Activated CD4-positive, alpha-beta T cell treated with anti-CD3 and anti-CD28 coated beads, Interleukin-2, amount 50 U/mL, for 4 hours (primary cell): Measurements from ENCODE around the gene ELF1.
"Not testable (repeated sequence)": the region's sequence is repeated elsewhere in the genome, so short reads cannot be mapped to it uniquely, and the experiment has no call there.

Experiments used
- DNase-seq, 2 experiments: peaks; one replicate each; pipeline ENCODE4 v3.0.0-alpha.2; 2020

The ELF1 gene

DNA sequence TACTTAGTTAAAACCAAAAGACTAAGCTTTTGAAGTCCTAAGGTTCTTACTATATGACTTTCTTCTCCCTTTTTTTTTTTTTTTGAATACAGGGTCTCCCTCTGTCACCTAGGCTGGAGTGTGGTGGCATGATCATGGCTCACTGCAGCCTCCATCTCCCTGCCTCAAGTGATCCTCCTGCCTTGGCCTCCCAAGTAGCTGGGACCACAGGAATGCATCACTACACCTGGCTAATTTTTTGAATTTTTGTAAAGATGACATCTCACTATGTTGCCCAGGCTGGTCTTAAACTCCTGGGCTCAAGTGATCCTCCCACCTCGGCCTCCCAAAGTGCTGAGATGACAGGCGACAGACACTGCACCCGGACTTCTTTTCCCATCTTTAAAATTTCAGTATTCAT is 89.2 kb downstream of the ELF1 start:
- not testable (repeated sequence) for DNase-seq

DNA sequence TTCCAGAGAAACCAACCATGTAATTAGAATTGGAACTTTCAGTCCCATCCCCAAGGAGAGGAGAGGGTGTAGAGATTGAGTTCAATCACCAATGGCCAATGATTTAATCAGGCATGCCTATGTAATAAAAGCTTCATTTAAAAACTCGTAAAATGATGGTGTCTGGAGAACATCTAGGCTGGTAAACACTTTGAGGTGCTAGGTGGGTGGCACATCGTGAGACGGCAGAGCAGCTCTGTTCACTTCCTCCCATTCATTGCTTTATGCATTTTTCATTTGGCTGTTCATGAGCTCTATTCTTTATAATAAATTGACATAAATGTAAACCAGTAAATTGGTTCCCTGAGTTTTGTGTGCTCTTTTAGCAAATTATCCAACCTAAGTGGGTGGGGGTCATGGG is 90.1 kb downstream of the ELF1 start:
- no peak for DNase-seq

DNA sequence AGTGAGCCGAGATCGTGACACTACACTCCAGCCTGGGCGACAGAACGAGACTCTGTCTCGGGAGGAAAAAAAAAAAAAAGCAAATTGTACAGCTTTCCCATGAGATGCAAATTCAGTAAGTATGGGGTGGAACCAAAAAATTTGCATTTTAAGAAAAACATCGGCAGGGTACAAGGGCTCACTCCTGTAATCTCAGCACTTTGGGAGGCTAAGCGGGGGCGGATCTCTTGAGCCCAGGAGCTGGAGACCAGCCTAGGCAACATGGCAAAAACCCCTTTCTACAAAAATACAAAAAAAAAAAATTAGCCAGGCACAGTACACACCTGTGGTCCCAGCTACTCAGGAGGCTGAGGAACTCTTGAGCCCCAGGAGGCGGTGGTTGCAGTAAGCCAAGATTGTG is 91.2 kb downstream of the ELF1 start:
- no peak for DNase-seq

DNA sequence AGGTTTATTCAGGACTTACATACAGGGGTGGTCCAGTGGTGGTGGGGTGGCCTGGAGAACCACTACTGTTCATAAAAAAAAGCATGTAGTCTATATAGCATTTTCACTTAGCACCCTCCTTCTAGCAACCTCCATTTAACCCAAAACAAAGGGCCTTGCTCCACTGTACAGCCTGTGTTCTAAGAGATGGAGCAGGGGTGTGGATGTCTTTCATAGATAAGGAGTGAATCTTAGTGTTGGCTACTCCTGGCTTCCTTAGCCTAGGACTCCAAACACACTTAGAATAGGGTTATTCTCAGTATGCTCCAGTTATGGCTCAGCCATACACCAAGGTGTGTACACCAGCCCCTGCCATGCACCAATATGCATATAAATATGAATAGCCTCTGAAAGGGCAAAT is 95.2 kb downstream of the ELF1 start:
- DNase-seq: no peak

DNA sequence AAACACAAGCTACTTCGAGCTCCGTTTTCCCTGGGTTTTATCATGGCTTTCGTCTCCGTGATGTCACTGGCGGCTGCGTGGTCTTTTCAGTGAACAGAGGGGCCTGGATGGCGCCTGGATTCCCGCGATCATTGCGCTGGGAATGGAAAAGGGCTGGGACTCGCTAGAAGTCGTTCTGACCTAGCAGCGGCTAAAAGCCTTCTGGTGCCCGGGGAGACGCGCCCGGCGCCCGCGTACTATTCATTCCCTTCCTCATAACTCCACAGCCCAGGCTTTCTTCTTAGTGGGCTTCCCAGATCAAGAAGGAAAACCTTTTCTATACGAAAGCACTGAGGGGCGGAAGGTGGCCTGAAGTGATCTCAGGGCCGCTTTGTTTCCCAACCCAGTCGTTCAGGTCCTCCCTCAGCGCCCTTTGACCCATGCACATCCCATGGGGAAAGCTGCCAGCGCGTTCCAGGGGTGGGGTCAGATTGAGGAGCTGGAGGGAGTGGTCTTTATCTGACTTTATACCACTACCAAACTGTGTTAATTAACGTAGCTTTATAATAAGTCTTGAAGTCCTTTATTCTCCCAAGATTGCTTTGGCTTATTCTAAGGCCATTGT is 96.6 kb downstream of the ELF1 start:
- DNase-seq: no peak

DNA sequence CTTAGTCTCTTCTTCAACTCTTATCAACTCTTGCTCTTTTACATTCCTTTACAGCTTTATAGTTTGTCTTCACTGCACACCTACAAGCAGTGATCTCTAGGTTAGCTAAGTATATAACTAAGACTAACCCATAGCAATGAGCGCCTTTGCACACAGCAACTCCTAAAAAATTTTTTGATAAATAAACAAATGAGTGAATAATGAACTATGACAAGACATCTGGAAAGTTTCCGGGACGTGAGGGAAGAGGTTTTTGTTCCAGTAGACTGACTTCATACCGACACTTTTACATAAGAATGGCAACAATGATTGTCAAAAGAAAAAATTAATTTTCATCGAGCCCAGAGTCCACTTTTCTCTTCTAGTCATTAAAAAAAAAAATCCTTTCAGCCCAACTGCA is 98.3 kb downstream of the ELF1 start:
- DNase-seq: no peak

DNA sequence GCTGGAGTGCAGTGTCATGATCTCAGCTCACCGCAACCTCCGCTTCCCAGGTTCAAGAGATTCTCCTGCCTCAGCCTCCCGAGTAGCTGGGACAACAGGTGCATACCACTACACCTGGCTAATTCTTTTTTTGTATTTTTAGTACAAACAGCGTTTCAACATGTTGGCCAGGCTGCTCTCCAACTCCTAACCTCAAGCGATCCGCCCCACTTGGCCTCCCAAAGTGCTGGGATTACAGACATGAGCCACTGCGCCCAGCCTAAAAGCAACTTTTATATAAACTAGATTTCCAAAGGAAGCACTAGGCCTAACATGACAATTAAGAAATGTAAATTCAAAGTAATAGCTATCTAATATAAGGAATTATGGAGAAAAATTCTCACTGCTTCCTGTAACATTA is 99.2 kb downstream of the ELF1 start:
- not testable (repeated sequence) for DNase-seq

DNA sequence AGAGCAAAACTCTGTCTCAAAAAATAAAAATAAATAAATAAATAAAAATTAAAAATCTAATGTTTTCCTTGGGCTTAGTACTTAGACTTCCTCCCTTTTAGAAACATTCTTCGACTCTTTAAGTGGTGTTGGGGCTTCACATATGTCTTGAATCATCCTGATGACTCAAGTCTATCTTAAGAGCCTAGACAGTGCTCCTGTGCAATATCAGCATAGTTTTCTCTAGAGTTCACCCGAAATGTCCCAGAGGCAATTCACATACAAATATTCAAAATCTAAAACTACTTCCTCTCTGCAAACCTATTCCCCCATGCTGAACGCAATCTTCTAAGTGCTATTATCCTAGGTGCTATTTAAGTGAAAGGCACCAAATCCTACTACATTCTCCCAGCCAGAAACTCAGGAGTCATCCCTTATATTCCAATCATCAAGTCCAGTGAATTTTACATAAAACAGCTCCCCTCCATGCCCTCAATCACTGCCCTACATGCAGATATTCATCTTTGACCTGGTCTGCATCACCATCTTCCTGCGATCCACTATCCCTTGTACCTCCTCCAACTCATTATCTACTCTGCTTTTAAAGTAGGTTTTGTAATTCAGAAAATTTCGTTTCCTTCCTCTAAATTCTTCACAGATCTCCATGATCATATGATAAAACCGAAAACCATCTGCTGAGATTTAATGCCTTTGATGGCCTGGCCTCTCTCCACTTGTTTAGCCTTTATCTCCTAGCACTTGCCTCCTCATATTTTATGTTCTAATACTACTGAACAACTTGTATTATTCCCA is 102.7 kb downstream of the ELF1 start:
- no peak for DNase-seq

DNA sequence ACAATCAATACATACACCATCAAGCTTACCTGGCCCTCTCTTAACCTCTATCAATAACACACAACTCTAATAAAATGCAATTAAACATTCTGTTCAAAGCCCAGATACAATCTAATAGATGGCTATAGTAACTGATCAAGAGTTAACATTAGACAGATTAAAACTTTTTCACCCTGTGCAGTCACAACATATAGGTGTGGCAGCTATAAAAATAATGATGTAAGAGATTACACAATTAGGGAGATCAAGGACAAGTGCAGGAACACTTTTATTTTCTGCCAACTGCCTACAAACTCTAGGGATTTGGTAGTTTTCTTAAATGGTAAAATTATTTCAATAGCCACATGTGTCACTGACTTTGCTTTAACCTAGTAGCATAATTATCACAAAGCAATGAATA is 104.3 kb downstream of the ELF1 start:
- not testable (repeated sequence) for DNase-seq

DNA sequence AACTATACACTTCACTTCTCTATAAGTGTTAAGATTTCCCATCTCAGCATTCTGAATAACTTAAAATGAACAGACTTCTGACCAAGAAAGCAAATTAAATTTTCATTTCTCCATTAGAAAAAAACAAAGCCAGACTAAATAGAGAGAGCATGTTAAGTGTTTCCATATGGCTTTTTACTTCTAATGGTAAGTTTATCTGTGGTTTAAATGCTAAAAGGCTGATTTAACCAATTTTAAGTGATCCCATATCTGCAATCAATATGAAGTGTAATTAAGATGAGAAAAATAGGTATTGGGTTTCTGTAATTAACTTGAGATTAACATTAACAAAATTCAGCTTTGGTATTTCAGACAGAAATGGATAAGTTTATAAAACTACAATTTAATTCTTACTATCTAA is 107.8 kb downstream of the ELF1 start:
- DNase-seq: no peak

DNA sequence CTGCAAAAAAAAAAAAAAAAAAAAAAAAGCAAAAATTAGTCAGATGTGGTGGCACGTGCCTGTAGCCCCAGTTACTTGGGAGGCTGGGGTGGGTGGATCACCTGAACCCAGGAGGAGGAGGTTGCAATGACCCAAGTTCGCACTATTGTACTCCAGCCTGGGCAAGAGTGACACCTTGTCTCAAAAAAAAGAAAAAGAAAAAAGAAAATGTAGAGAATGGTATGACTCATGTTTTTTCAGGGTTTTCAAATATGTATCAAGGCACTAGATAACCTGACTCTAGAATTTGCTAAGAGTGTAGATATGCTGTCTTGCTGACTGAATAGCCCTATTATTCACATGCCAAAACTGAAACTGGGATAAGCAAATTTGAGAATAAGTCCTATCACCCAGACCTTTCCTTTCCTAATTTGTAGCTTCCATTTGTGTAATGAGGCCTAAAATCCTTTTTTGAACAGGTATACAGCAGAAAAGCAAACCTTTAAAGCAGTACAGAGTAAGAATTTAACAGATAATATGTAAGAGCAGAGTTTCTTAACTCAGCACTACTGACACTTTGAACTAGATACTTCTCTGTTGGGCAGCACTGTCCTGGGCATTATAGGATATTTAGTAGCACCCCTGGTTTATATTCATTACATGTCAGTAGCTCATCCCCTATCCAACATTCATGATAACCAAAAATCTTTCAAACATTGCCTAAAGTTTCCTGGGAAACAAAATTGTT is 108.6 kb downstream of the ELF1 start:
- no peak for DNase-seq

DNA sequence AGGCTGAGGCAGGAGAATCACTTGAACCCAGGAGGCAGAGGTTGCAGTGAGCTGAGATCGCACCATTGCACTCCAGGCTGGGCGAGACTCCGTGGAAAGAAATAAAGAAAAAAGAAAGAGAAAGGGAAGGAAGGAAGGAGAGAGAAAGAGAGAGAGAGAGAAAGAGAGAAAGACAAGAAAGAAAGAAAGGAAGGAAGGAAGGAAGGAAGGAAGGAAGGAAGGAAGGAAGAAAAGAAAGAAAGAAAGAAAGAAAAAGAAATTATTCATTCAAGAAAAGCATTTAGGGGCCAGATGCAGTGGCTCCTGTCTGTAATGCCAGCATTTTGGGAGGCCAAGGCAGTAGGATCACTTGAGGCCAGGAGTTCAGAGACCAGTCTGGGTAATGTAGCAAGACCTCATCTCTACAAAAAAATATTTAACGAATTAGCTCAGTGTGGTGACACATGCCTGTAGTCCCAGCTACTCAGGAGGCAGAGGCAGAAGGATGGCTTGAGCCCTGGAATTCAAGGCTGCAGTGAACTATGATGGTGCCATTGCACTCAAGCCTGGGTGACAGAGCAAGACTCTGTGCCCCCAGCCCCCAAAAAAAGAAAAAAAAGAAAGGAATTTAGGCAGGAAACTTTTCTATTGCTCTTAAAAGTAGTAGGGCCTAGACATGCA is 109.4 kb downstream of the ELF1 start:
- not testable (repeated sequence) for DNase-seq

DNA sequence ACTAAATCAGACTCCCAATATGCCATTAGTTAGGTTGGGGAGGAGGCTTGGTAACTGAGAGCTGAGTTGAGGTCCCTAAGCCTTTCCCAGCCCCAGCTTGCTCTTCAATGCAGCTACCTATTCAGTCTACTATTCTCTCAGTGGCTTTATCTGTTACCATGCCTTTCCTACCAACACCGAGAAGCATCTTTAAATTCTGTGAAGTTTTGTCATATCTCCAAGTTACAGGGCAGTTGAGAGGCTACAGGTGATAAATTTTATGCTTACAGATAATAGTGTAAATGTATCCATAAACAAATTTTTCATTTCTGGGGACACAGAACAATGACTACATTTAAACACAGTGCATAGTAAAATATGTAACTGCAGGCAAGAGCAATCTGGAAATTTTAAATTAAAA is 110.6 kb downstream of the ELF1 start:
- DNase-seq: no peak

DNA sequence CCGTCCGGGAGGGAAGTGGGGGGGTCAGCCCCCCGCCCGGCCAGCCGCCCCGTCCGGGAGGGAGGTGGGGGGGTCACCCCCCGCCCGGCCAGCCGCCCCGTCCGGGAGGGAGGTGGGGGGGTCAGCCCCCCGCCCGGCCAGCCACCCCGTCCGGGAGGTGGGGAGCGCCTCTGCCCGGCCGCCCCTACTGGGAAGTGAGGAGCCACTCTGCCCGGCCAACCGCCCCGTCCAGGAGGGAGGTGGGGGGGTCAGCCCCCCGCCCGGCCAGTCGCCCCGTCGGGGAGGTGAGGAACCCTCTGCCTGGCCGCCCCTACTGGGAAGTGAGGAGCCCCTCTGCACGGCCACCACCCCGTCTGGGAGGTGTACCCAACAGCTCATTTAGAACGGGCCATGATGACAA is 118.1 kb downstream of the ELF1 start:
- not testable (repeated sequence) for DNase-seq

DNA sequence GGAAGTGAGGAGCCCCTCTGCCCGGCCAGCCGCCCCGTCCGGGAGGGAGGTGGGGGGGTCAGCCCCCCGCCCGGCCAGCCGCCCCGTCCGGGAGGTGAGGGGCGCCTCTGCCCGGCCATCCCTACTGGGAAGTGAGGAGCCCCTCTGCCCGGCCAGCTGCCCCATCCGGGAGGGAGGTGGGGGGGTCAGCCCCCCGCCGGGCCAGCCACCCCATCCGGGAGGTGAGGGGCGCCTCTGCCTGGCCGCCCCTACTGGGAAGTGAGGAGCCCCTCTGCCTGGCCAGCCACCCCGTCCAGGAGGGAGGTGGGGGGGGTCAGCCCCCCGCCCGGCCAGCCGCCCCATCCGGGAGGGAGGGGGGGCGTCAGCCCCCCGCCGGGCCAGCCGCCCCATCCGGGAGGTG is 118.5 kb downstream of the ELF1 start:
- DNase-seq: not testable (repeated sequence)

DNA sequence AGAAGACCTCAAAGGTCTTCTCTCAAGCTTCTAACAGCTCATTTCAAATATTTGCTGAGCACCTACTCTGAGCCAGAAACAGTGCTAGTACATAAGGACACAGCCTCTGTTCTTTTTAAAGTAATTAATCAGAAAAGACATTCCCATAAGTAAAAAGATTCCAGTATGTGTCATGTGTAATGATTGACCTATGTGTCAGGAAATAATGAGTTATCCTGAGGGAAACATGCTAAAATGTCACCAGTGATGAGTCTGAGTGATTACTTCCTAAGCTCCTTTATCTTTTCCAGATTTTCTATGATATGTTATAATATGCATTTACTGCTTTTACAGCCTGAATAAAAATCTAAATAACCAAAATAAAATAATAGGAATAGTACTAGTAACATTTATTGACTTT is 122.1 kb downstream of the ELF1 start:
- no peak for DNase-seq

DNA sequence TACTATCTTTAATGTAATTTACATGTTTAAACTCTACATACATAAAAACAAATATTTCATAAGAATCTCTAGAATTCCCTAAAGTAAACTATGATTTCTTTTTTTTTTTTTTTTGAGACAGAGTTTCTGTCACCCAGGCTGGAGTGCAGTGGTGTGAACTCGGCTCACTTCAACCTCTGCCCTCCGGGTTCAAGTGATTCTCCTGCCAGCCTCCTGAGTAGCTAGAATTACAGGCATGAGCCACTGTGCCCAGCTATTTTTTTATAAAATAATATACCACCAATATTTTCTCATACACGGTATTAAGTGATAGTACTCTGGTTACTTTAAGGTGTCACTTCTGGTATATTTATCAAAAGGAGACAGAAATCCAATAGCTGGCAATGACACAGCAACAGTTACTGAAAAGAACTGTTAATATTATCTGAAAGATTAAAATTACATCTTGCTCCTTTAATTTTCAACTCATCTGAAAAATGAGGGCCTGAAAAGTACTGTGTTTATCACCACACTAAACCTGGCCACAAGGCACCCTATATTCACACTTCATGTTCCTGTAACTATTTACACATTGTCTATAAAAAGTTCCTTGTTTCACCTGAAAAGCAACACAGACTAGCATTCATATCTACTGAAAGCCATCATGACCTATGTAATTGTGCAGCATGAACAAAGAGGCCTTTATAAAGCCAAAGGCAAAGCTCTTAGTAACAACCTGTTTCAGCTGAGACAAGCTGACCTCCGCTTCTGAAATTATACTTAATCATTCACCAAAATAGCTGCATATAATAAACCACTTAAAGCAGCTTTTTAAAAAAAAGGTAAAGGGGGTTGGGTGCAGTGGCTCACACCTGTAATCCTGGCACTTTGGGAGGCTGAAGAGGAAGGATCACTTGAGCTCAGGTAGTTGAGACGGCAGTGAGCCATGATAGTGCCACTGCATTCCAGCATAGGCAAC is 123.6 kb downstream of the ELF1 start:
- no peak for DNase-seq

DNA sequence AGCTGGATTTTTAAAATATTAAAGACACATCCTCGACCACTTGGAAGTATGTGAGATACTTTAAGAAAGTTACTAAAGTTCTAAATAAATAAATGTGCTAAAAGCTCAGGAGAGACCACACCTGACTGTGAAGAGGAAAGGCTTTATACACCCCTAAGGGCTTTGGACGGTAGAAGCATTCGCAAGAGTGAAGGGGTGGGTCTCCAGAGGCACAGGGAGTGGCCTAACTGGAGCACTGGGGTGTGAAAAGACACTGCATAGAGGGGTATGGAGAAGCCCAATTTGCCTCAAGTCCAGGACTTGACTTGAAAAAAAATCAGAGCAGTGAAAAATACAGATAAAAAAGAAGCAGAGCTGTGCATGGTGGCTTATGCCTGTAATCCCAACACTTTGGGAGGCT is 125.5 kb downstream of the ELF1 start:
- not testable (repeated sequence) for DNase-seq

DNA sequence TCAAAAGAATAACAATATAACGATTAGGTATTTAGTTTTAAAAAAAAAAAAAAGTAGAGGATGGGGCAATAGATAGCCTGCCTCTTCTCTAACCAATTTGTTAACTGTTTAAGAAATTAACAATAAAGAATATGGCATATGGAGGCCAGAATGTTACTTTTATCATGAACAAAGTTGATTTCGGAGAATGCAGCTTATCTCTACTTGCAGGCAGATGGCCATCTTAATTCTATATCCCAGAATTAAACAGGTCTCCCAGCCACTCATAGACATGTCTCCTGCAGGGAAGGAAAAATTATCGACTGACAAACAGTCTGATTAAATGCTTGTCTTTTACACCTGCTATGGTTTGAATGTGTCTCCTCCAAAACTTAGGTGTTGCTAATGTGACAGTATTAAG is 133.1 kb downstream of the ELF1 start:
- DNase-seq: no peak

DNA sequence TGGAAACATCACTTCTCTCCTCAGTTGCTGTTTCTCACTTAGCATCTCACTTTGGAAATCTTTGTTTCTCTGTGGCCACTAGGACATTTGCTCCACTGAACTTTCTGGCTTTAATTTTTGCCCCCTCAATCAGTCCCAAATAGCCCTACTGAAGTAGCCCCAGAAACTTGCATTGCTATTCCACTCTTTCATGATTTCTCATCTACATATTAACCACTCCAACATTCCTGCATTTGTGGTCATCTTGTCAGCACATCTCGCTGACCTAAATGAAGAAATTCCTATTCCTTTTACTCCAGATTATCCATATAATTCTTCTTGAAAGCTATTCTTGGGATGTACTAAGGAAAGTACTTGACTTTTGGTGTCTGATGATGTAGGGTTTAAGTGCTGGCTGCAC is 134.9 kb downstream of the ELF1 start:
- not testable (repeated sequence) for DNase-seq
